Measurements from ENCODE around the gene ADAM19.
A peak's percentile ranks its signal among the peaks of the same experiment; 100 is the strongest.

Gene ADAM19

DNA sequence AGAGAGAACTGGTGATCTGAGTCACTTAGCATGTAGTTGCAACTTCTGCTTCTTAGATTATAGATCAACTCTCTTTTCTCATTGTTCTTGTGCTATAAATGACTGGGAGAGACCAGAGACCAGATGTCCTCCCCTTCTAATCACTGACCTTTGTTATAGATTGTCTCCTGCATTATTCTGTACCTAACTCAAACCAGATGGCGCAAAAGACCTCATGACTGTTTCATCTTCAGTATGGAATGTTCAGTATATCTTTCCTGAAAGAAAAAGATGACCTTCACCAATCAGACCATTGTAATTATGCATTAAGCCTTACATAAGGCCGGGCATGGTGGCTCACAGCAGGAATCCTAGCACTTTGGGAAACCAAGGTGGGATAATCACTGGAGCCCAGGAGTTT is 30.5 kb upstream of the ADAM19 start:
- Mint-ChIP-seq H3K4me3 (peak overlapping the region; percentile 41), H3K4me1 (ENCODE audit: low read depth) (peaks cover 68% of the 10 kb centered on the region), H3K27me3 (ENCODE audit: low read depth) (no peaks in the 10 kb centered on the region), H3K9me3 (no peaks in the 10 kb centered on the region), H3K36me3 (ENCODE audit: low read depth) (peaks cover 4% of the 10 kb centered on the region), H3K27ac (peak overlapping the region; percentile 63)
- DNase-seq (ENCODE audit: low spot score): no peak

GRCh38 chr5:157603333-157604190 is 28.0 kb upstream of the ADAM19 start:
- peaks cover 77% of the 10 kb centered on the region for H3K4me1 Mint-ChIP-seq (ENCODE audit: low read depth)
- peaks cover 5% of the 10 kb centered on the region for H3K36me3 Mint-ChIP-seq (ENCODE audit: low read depth)
- H3K27ac Mint-ChIP-seq: peak overlapping the region; percentile 91
- peak; percentile 81 for DNase-seq (ENCODE audit: low spot score)
- peak overlapping the region; percentile 69 for H3K4me3 Mint-ChIP-seq
- no peaks in the 10 kb centered on the region for H3K27me3 Mint-ChIP-seq (ENCODE audit: low read depth)
- H3K9me3 Mint-ChIP-seq: no peaks in the 10 kb centered on the region

- H3K36me3 Mint-ChIP-seq (ENCODE audit: low read depth): peaks cover 8% of the 10 kb centered on the region
- peaks cover 76% of the 10 kb centered on the region for H3K4me1 Mint-ChIP-seq (ENCODE audit: low read depth)
- H3K9me3 Mint-ChIP-seq: peaks cover 4% of the 10 kb centered on the region
- no peaks in the 10 kb centered on the region for H3K27me3 Mint-ChIP-seq (ENCODE audit: low read depth)
- peak overlapping the region; percentile 69 for H3K4me3 Mint-ChIP-seq
- peak overlapping the region; percentile 91 for H3K27ac Mint-ChIP-seq
- DNase-seq (ENCODE audit: low spot score): peak; percentile 57
Measured at GRCh38 chr5:157602505-157602904, 26.9 kb upstream of the ADAM19 start.

- peak; percentile 27 for DNase-seq (ENCODE audit: low spot score)
- peak overlapping the region; percentile 43 for H3K4me3 Mint-ChIP-seq
- H3K4me1 Mint-ChIP-seq (ENCODE audit: low read depth): peaks cover 84% of the 10 kb centered on the region
- peaks cover 7% of the 10 kb centered on the region for H3K9me3 Mint-ChIP-seq
- peak overlapping the region; percentile 72 for H3K27ac Mint-ChIP-seq
- H3K36me3 Mint-ChIP-seq (ENCODE audit: low read depth): peaks cover 10% of the 10 kb centered on the region
- no peaks in the 10 kb centered on the region for H3K27me3 Mint-ChIP-seq (ENCODE audit: low read depth)
Measured at GRCh38 chr5:157600252-157600651, 24.7 kb upstream of the ADAM19 start.

DNA sequence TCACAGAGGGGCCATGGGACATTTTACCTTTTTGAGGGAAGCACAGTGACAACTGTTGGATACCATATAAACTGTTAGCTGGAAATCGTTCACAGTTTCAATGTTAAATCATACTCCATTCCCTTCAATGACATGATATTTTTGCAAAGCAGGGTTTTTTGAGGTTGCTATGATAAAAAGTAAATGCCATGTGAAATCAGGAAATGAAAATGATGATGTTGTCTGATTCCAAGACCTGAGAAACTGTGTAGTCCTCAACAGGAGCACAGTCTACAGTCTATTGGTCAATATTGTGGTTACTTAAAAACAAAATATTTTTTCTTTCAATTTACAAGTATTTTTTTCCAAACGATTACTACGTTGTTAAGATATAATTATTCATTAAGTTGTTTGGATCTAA is 24.0 kb upstream of the ADAM19 start:
- H3K4me1 Mint-ChIP-seq (ENCODE audit: low read depth): peaks cover 89% of the 10 kb centered on the region
- H3K27me3 Mint-ChIP-seq (ENCODE audit: low read depth): no peaks in the 10 kb centered on the region
- H3K27ac Mint-ChIP-seq: peak overlapping the region; percentile 60
- peak overlapping the region; percentile 9 for H3K4me3 Mint-ChIP-seq
- peaks cover 7% of the 10 kb centered on the region for H3K9me3 Mint-ChIP-seq
- H3K36me3 Mint-ChIP-seq (ENCODE audit: low read depth): peaks cover 10% of the 10 kb centered on the region
- DNase-seq (ENCODE audit: low spot score): no peak

- peaks cover 10% of the 10 kb centered on the region for H3K36me3 Mint-ChIP-seq (ENCODE audit: low read depth)
- H3K4me3 Mint-ChIP-seq: peak overlapping the region; percentile 9
Measured at GRCh38 chr5:157598350-157598936, 22.9 kb upstream of the ADAM19 start.

GRCh38 chr5:157597277-157597676 is 21.7 kb upstream of the ADAM19 start:
- peak overlapping the region; percentile 58 for H3K4me3 Mint-ChIP-seq
- no peaks in the 10 kb centered on the region for H3K27me3 Mint-ChIP-seq (ENCODE audit: low read depth)
- DNase-seq (ENCODE audit: low spot score): no peak
- peak overlapping the region; percentile 66 for H3K27ac Mint-ChIP-seq
- peaks cover 7% of the 10 kb centered on the region for H3K9me3 Mint-ChIP-seq
- peaks cover 87% of the 10 kb centered on the region for H3K4me1 Mint-ChIP-seq (ENCODE audit: low read depth)
- H3K36me3 Mint-ChIP-seq (ENCODE audit: low read depth): peaks cover 10% of the 10 kb centered on the region

More at GRCh38 chr5:157598350-157598936, 22.9 kb upstream of the ADAM19 start:
- no peak for DNase-seq (ENCODE audit: low spot score)
- H3K4me1 Mint-ChIP-seq (ENCODE audit: low read depth): peaks cover 88% of the 10 kb centered on the region
- H3K27me3 Mint-ChIP-seq (ENCODE audit: low read depth): no peaks in the 10 kb centered on the region
- peak overlapping the region; percentile 60 for H3K27ac Mint-ChIP-seq
- H3K9me3 Mint-ChIP-seq: peaks cover 7% of the 10 kb centered on the region

DNA sequence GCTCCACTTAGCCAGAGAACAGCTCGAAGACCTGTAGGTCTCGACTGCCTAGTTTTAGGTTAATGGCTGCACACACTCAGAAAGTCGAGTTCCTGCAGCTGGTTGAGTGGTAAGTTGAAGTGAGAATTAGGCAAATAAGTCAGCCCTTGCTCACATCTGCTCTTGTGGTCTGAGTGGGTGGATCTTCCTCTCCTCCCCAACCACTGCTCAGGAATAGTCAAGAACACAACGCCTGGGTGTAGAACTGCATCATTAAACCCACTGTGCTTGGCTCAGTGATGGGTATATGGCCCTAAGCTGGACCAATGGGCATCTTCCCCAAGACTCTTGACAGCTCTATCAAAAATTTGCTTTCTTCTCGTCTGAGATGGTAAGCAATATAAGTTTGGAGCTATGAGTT is 20.9 kb upstream of the ADAM19 start:
- peak overlapping the region; percentile 76 for H3K27ac Mint-ChIP-seq

GRCh38 chr5:157594675-157595459 is 19.3 kb upstream of the ADAM19 start:
- Mint-ChIP-seq H3K36me3 (ENCODE audit: low read depth) (peaks cover 16% of the 10 kb centered on the region), H3K27ac (peak overlapping the region; percentile 83), H3K9me3 (peaks cover 15% of the 10 kb centered on the region), H3K4me3 (peak overlapping the region; percentile 79), H3K27me3 (ENCODE audit: low read depth) (no peaks in the 10 kb centered on the region), H3K4me1 (ENCODE audit: low read depth) (peaks cover 81% of the 10 kb centered on the region)
- DNase-seq (ENCODE audit: low spot score): no peak

More for the DNA sequence above, 20.9 kb upstream of the ADAM19 start:
- H3K4me3 Mint-ChIP-seq: peak overlapping the region; percentile 58
- H3K4me1 Mint-ChIP-seq (ENCODE audit: low read depth): peaks cover 88% of the 10 kb centered on the region
- DNase-seq (ENCODE audit: low spot score): peak; percentile 80
- peaks cover 14% of the 10 kb centered on the region for H3K9me3 Mint-ChIP-seq
- peaks cover 16% of the 10 kb centered on the region for H3K36me3 Mint-ChIP-seq (ENCODE audit: low read depth)
- no peaks in the 10 kb centered on the region for H3K27me3 Mint-ChIP-seq (ENCODE audit: low read depth)

DNA sequence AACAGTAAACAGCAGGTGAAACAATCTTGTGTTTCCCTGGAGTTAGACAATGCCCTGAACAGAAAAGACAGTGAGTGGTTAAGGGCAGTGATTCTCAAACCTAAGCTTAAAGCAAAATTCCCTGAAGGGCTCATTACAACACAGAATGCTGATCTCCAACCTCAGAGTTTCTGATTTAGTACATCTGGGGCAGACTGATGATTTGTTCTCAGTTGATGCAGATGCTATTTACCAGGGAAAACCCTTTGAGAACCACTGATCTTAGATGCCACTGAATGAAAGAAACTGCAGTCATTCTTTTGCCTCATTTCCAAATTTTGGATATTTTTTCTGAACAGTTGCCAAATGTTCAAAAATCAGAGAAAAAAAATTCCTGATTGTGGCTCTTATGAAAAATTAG is 18.7 kb upstream of the ADAM19 start:
- Mint-ChIP-seq H3K4me1 (ENCODE audit: low read depth) (peaks cover 78% of the 10 kb centered on the region), H3K27me3 (ENCODE audit: low read depth) (no peaks in the 10 kb centered on the region), H3K4me3 (peak overlapping the region; percentile 79), H3K36me3 (ENCODE audit: low read depth) (peaks cover 17% of the 10 kb centered on the region), H3K27ac (peak overlapping the region; percentile 83), H3K9me3 (peaks cover 15% of the 10 kb centered on the region)
- no peak for DNase-seq (ENCODE audit: low spot score)

GRCh38 chr5:157593052-157593757 is 17.6 kb upstream of the ADAM19 start:
- no peak for DNase-seq (ENCODE audit: low spot score)
- H3K36me3 Mint-ChIP-seq (ENCODE audit: low read depth): peaks cover 13% of the 10 kb centered on the region
- H3K27me3 Mint-ChIP-seq (ENCODE audit: low read depth): no peaks in the 10 kb centered on the region
- H3K9me3 Mint-ChIP-seq: peaks cover 11% of the 10 kb centered on the region
- H3K4me3 Mint-ChIP-seq: peak overlapping the region; percentile 35
- peak overlapping the region; percentile 69 for H3K27ac Mint-ChIP-seq
- peaks cover 67% of the 10 kb centered on the region for H3K4me1 Mint-ChIP-seq (ENCODE audit: low read depth)

DNA sequence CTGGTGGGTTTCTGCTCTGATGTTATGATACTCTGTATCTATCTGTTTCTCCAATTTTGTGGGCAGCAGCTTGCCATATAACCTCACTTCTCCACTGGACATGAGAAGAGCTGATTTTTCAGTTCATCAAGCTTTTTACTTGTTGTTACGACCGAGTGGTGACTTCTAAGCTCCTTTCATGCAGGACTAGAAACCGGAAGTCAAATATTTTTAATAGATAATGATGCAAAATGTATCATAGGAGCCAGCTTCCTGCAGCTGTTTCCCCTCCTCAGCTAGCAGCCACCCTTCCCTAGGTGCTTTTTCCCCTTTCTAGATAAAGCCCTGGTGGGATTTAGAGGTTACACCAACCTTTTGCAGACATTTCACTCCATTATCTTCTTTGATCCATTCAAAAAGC is 17.0 kb upstream of the ADAM19 start:
- peak overlapping the region; percentile 69 for H3K27ac Mint-ChIP-seq
- DNase-seq (ENCODE audit: low spot score): no peak
- H3K36me3 Mint-ChIP-seq (ENCODE audit: low read depth): peaks cover 11% of the 10 kb centered on the region
- H3K27me3 Mint-ChIP-seq (ENCODE audit: low read depth): no peaks in the 10 kb centered on the region
- H3K9me3 Mint-ChIP-seq: peaks cover 16% of the 10 kb centered on the region
- H3K4me3 Mint-ChIP-seq: peak overlapping the region; percentile 35
- peaks cover 65% of the 10 kb centered on the region for H3K4me1 Mint-ChIP-seq (ENCODE audit: low read depth)

- no peak overlapping the region for H3K4me3 Mint-ChIP-seq
- no peak for DNase-seq (ENCODE audit: low spot score)
- H3K36me3 Mint-ChIP-seq (ENCODE audit: low read depth): peaks cover 7% of the 10 kb centered on the region
- peaks cover 13% of the 10 kb centered on the region for H3K9me3 Mint-ChIP-seq
- H3K27me3 Mint-ChIP-seq (ENCODE audit: low read depth): no peaks in the 10 kb centered on the region
- no peak overlapping the region for H3K27ac Mint-ChIP-seq
- H3K4me1 Mint-ChIP-seq (ENCODE audit: low read depth): peaks cover 46% of the 10 kb centered on the region
Measured at GRCh38 chr5:157590478-157590877, 14.9 kb upstream of the ADAM19 start.
